HEK293 (cell line): ENCODE results near the gene GPX4.

Source experiments
- CTCF ChIA-PET: fragments of 350-600 bp; formaldehyde crosslinking; extraction: SDS; loops from one replicate; lab custom pipeline; 2021; ENCODE audit warnings: antibody characterized with exemption; lab: Yijun Ruan, JAX
- POLR2A ChIA-PET: fragments of 300-600 bp; formaldehyde crosslinking; extraction: SDS; loops from one replicate; lab custom pipeline; 2020; ENCODE audit warnings: antibody characterized with exemption, inconsistent platforms; lab: Yijun Ruan, JAX
- H3K27ac ChIP-seq: fragments of 200-500 bp; sonication (Bioruptor generic); 2 replicates; pipeline ENCODE4 v1.5.1; 2014; ENCODE audit warnings: low read depth, low read length, control low read depth, inconsistent platforms; ENCODE audit errors: extremely low read depth
- H3K36me3 ChIP-seq, 2 experiments: fragments of 200-500 bp in 1 of 2; sonication (Bioruptor generic) in 1 of 2; 1 replicate in 1 of 2; 2 replicates in 1 of 2; pipeline ENCODE4 v1.5.1; 2014 to 2017; ENCODE audit warnings: inconsistent platforms in 2 of 2, low read length in 2 of 2; ENCODE audit not compliant: control insufficient read depth in 2 of 2, insufficient read depth in 1 of 2
- H3K4me1 ChIP-seq: fragments of 200-500 bp; sonication (Bioruptor generic); 2 replicates; pipeline ENCODE4 v1.5.1; 2014; ENCODE audit warnings: mild to moderate bottlenecking, low read length, inconsistent platforms; ENCODE audit not compliant: control insufficient read depth, insufficient read depth
- H3K4me3 ChIP-seq: 2 replicates; pipeline ENCODE4 v1.5.1; 2011; ENCODE audit warnings: low read depth, mild to moderate bottlenecking, control low read depth, low read length, moderate library complexity
- H3K9me3 ChIP-seq: fragments of 200-500 bp; sonication (Bioruptor generic); 2 replicates; pipeline ENCODE4 v1.5.1; 2014; ENCODE audit warnings: low read depth, low read length, inconsistent platforms; ENCODE audit not compliant: control insufficient read depth, insufficient read depth
- EGR2 ChIP-seq: fragments of 450-650 bp; formaldehyde crosslinking; IDR thresholded peaks from 2 replicates; pipeline ENCODE4 v1.5.1; 2016; ENCODE audit warnings: low read depth, missing biosample characterization, missing genetic modification characterization
- HOXC10 ChIP-seq: sonication (generic); formaldehyde crosslinking; IDR thresholded peaks from 2 replicates; pipeline ENCODE4 v1.8.1; 2023; ENCODE audit warnings: mild to moderate bottlenecking, missing genetic modification reagents
- MEIS1 ChIP-seq: sonication (generic); formaldehyde crosslinking; IDR thresholded peaks from 2 replicates; pipeline ENCODE4 v1.8.1; 2022; ENCODE audit warnings: missing genetic modification reagents, mild to moderate bottlenecking, borderline replicate concordance
- SCRT1 ChIP-seq: fragments of 450-650 bp; formaldehyde crosslinking; IDR thresholded peaks from 2 replicates; pipeline ENCODE4 v1.5.1; 2016; ENCODE audit warnings: missing biosample characterization, missing genetic modification characterization, borderline replicate concordance
- SP7 ChIP-seq: fragments of 450-650 bp; formaldehyde crosslinking; IDR thresholded peaks from 2 replicates; pipeline ENCODE4 v1.5.1; 2016; ENCODE audit warnings: missing biosample characterization, missing genetic modification characterization
- ZFHX2 ChIP-seq: fragments of 450-650 bp; formaldehyde crosslinking; conservative IDR thresholded peaks from 2 replicates; pipeline ENCODE4 v1.5.1; 2016; ENCODE audit warnings: missing biosample characterization, missing genetic modification characterization
- ZFP3 ChIP-seq: fragments of 450-650 bp; formaldehyde crosslinking; IDR thresholded peaks from 2 replicates; pipeline ENCODE4 v1.5.1; 2016; ENCODE audit warnings: low read depth, missing biosample characterization, missing genetic modification characterization
- ZFP41 ChIP-seq: fragments of 450-650 bp; formaldehyde crosslinking; IDR thresholded peaks from 2 replicates; pipeline ENCODE4 v1.5.1; 2016; ENCODE audit warnings: missing biosample characterization, missing genetic modification characterization, borderline replicate concordance
- ZNF112 ChIP-seq: fragments of 450-650 bp; formaldehyde crosslinking; IDR thresholded peaks from 2 replicates; pipeline ENCODE4 v1.5.0; 2017; ENCODE audit warnings: missing biosample characterization, missing genetic modification characterization
- ZNF121 ChIP-seq: fragments of 450-650 bp; formaldehyde crosslinking; IDR thresholded peaks from 2 replicates; pipeline ENCODE4 v1.5.1; 2016; ENCODE audit warnings: missing biosample characterization, missing genetic modification characterization
- ZNF157 ChIP-seq: fragments of 450-650 bp; formaldehyde crosslinking; IDR thresholded peaks from 2 replicates; pipeline ENCODE4 v1.5.1; 2016; ENCODE audit warnings: missing biosample characterization, missing genetic modification characterization
- ZNF24 ChIP-seq: fragments of 450-650 bp; formaldehyde crosslinking; IDR thresholded peaks from 2 replicates; pipeline ENCODE4 v1.5.1; 2016; ENCODE audit warnings: missing biosample characterization, missing genetic modification characterization
- ZNF292 ChIP-seq: fragments of 450-650 bp; formaldehyde crosslinking; IDR thresholded peaks from 2 replicates; pipeline ENCODE4 v1.5.1; 2016; ENCODE audit warnings: low read depth, missing biosample characterization, missing genetic modification characterization, borderline replicate concordance
- ZNF426 ChIP-seq: fragments of 450-650 bp; formaldehyde crosslinking; IDR thresholded peaks from 2 replicates; pipeline ENCODE4 v1.5.1; 2017; ENCODE audit warnings: missing biosample characterization, missing genetic modification characterization, mild to moderate bottlenecking, inconsistent platforms, moderate library complexity
- ZNF521 ChIP-seq: fragments of 450-650 bp; formaldehyde crosslinking; IDR thresholded peaks from 2 replicates; pipeline ENCODE4 v1.5.1; 2017; ENCODE audit warnings: missing biosample characterization, mild to moderate bottlenecking, missing genetic modification characterization
- ZNF530 ChIP-seq: fragments of 450-650 bp; formaldehyde crosslinking; IDR thresholded peaks from 2 replicates; pipeline ENCODE4 v1.5.1; 2016; ENCODE audit warnings: low read depth, missing biosample characterization, missing genetic modification characterization
- ZNF548 ChIP-seq: fragments of 450-650 bp; formaldehyde crosslinking; IDR thresholded peaks from 2 replicates; pipeline ENCODE4 v1.5.1; 2016; ENCODE audit warnings: missing biosample characterization, missing genetic modification characterization
- ZNF560 ChIP-seq: fragments of 450-650 bp; formaldehyde crosslinking; IDR thresholded peaks from 2 replicates; pipeline ENCODE4 v1.5.1; 2017; ENCODE audit warnings: missing biosample characterization, missing genetic modification characterization, borderline replicate concordance
- ZNF600 ChIP-seq: fragments of 450-650 bp; formaldehyde crosslinking; IDR thresholded peaks from 2 replicates; pipeline ENCODE4 v1.5.1; 2016; ENCODE audit warnings: missing biosample characterization, missing genetic modification characterization
- ZNF610 ChIP-seq: fragments of 450-650 bp; formaldehyde crosslinking; IDR thresholded peaks from 2 replicates; pipeline ENCODE4 v1.5.1; 2016; ENCODE audit warnings: missing biosample characterization, missing genetic modification characterization, borderline replicate concordance
- ZNF830 ChIP-seq: fragments of 450-650 bp; IDR thresholded peaks from 2 replicates; pipeline ENCODE4 v1.5.0; 2018; ENCODE audit warnings: missing biosample characterization, missing genetic modification characterization, low read depth, mild to moderate bottlenecking, moderate library complexity
- ZNF837 ChIP-seq: fragments of 450-650 bp; formaldehyde crosslinking; IDR thresholded peaks from 2 replicates; pipeline ENCODE4 v1.5.1; 2016; ENCODE audit warnings: missing biosample characterization, missing genetic modification characterization
- ZNF843 ChIP-seq: fragments of 450-650 bp; formaldehyde crosslinking; IDR thresholded peaks from 2 replicates; pipeline ENCODE4 v1.5.1; 2016; ENCODE audit warnings: missing biosample characterization, missing genetic modification characterization
- TF ChIP-seq, protein P1 (sequence below): fragments of 450-650 bp; formaldehyde crosslinking; IDR thresholded peaks from 2 replicates; pipeline ENCODE4 v1.5.1; 2016; ENCODE audit warnings: missing biosample characterization, missing genetic modification characterization
- TF ChIP-seq, protein P2 (sequence below): fragments of 450-650 bp; formaldehyde crosslinking; IDR thresholded peaks from 2 replicates; pipeline ENCODE4 v1.5.0; 2017; ENCODE audit warnings: missing biosample characterization, missing genetic modification characterization, borderline replicate concordance

The GPX4 gene

DNA sequence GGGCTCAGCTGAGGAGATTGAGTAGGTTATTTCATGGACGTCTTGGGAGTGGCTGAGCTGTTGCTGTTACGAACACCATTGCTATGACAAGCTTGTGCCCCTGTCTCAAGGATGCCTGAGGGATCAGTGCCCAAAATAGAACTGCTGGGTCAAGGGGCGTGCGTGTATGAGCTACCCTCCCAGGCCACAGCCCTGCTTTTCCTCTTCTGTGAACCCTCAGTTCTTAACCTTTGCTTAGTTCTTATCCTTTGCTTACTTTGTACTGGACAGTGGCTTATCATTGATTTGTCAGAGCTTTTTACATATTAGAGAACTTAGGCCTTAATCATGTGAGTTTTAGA lies 27.8 kb upstream of the GPX4 start:
- H3K36me3 ChIP-seq: no peaks in the 10 kb centered on the region
- H3K4me3 ChIP-seq: no peak overlapping the region
- ChIA-PET CTCF (interaction anchor here (0.6 to 2.1 kb wide), 3 partner anchors 9 to 1626 kb away, joined by 4 to 6 read pairs (median 5); no protein-coding TSS in a partner anchor), POLR2A (interaction anchor here (0.7 to 2.0 kb wide), 3 partner anchors 9 to 11 kb away, joined by 3 to 8 read pairs (median 4); partner anchors contain the start of gene ARHGAP45)
- H3K9me3 ChIP-seq: no peaks in the 10 kb centered on the region
- H3K27ac ChIP-seq: no peak overlapping the region
- TF ChIP-seq ZNF112 (tag by site-specific recombination) (no peak), ZNF560 (tag by site-specific recombination) (no peak), ZNF157 (peak; percentile 96)
- TF ChIP-seq, all 188 proteins: peak for 1
- H3K4me1 ChIP-seq: no peaks in the 10 kb centered on the region

DNA sequence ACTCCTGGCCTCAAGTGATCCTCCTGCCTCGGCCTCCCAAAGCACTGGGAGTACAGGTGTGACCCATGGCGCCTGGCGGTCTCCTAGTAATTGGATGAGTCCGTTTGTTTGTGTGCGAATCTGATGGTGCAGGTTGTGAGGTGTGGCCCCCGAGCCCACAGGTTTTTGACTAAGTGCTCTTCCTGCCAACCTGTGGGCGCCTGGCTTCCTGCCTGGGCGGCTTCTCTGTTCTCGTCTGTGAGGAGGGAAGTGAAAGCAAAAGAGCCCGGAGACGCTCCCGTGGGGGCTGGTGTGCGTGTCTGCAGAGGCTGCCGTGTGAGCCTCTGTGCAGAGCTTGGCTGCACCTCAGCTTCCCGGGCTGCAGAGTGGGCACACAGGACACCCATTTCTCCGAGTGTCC lies 26.8 kb upstream of the GPX4 start:
- CTCF ChIA-PET: interaction anchor here (0.6 to 1.4 kb wide), 2 partner anchors 12 to 16 kb away, joined by 4 read pairs; no protein-coding TSS in a partner anchor
- no peaks in the 10 kb centered on the region for H3K36me3 ChIP-seq
- H3K27ac ChIP-seq: no peak overlapping the region
- no peaks in the 10 kb centered on the region for H3K4me1 ChIP-seq
- POLR2A ChIA-PET: no interaction called here
- TF ChIP-seq, protein P1, sequence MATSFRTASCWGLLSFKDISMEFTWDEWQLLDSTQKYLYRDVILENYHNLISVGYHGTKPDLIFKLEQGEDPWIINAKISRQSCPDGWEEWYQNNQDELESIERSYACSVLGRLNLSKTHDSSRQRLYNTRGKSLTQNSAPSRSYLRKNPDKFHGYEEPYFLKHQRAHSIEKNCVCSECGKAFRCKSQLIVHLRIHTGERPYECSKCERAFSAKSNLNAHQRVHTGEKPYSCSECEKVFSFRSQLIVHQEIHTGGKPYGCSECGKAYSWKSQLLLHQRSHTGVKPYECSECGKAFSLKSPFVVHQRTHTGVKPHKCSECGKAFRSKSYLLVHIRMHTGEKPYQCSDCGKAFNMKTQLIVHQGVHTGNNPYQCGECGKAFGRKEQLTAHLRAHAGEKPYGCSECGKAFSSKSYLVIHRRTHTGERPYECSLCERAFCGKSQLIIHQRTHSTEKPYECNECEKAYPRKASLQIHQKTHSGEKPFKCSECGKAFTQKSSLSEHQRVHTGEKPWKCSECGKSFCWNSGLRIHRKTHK (tag by site-specific recombination): no peak
- TF ChIP-seq ZNF600 (no peak), ZNF121 (tag by site-specific recombination) (no peak), ZFHX2 (tag by site-specific recombination) (0 out of 2 replicates have a peak, but pooled peaks have one; percentile 10), ZNF292 (tag by site-specific recombination) (no peak), ZNF530 (tag by site-specific recombination) (no peak), ZNF426 (tag by site-specific recombination) (no peak), ZNF830 (no peak), ZNF843 (tag by site-specific recombination) (no peak), SCRT1 (tag by site-specific recombination) (0 out of 2 replicates have a peak, but pooled peaks have one; percentile 30), ZNF521 (no peak), MEIS1 (no peak), ZFP41 (tag by site-specific recombination) (no peak), HOXC10 (CRISPR knock-in tag) (no peak), ZNF24 (tag by site-specific recombination) (no peak), ZNF837 (tag by site-specific recombination) (no peak), EGR2 (tag by site-specific recombination) (peak; percentile 37; the same call in 1 of the 2 replicates), ZNF610 (tag by site-specific recombination) (no peak)
- H3K9me3 ChIP-seq: no peaks in the 10 kb centered on the region
- no peak overlapping the region for H3K4me3 ChIP-seq

DNA sequence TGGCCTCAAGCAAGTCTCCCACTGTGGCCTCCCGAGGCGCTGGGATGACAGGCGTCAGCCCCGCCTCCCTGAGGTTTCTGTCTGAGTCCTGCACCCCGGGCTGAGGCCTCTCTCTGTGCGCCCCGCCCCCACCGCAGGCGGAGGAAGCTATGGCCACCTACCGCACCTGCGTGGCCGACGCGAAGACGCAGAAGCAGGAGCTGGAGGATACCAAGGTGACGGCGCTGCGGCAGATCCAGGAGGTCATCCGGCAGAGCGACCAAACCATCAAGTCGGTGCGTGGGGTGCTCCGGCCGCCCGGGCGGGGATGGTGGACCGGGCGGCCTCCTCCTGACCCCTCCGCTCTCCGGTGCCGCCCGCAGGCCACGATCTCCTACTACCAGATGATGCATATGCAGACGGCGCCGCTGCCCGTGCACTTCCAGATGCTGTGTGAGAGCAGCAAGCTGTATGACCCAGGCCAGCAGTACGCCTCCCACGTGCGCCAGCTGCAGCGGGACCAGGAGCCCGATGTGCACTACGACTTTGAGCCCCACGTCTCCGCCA lies 24.2 kb upstream of the GPX4 start:
- Histone ChIP-seq H3K4me1 (no peaks in the 10 kb centered on the region), H3K9me3 (no peaks in the 10 kb centered on the region), H3K27ac (no peak overlapping the region), H3K36me3 (peaks cover 0 to 5% of the 10 kb centered on the region in 2 experiments; a peak in 1 of 3 replicates), H3K4me3 (no peak overlapping the region)
- no peak for TF ChIP-seq ZNF548 (tag by site-specific recombination)
- no peak for TF ChIP-seq SP7 (tag by site-specific recombination)
- no peak for TF ChIP-seq ZNF830
- TF ChIP-seq ZNF837 (tag by site-specific recombination): no peak
- TF ChIP-seq ZFP3 (tag by site-specific recombination): no peak
- no peak for TF ChIP-seq ZNF157
- TF ChIP-seq, protein P2, sequence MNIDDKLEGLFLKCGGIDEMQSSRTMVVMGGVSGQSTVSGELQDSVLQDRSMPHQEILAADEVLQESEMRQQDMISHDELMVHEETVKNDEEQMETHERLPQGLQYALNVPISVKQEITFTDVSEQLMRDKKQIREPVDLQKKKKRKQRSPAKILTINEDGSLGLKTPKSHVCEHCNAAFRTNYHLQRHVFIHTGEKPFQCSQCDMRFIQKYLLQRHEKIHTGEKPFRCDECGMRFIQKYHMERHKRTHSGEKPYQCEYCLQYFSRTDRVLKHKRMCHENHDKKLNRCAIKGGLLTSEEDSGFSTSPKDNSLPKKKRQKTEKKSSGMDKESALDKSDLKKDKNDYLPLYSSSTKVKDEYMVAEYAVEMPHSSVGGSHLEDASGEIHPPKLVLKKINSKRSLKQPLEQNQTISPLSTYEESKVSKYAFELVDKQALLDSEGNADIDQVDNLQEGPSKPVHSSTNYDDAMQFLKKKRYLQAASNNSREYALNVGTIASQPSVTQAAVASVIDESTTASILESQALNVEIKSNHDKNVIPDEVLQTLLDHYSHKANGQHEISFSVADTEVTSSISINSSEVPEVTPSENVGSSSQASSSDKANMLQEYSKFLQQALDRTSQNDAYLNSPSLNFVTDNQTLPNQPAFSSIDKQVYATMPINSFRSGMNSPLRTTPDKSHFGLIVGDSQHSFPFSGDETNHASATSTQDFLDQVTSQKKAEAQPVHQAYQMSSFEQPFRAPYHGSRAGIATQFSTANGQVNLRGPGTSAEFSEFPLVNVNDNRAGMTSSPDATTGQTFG (tag by site-specific recombination): no peak
- ChIA-PET POLR2A (no interaction called here), CTCF (no interaction called here)
